ENCODE measurements around the gene TUBA4B.

DNA sequence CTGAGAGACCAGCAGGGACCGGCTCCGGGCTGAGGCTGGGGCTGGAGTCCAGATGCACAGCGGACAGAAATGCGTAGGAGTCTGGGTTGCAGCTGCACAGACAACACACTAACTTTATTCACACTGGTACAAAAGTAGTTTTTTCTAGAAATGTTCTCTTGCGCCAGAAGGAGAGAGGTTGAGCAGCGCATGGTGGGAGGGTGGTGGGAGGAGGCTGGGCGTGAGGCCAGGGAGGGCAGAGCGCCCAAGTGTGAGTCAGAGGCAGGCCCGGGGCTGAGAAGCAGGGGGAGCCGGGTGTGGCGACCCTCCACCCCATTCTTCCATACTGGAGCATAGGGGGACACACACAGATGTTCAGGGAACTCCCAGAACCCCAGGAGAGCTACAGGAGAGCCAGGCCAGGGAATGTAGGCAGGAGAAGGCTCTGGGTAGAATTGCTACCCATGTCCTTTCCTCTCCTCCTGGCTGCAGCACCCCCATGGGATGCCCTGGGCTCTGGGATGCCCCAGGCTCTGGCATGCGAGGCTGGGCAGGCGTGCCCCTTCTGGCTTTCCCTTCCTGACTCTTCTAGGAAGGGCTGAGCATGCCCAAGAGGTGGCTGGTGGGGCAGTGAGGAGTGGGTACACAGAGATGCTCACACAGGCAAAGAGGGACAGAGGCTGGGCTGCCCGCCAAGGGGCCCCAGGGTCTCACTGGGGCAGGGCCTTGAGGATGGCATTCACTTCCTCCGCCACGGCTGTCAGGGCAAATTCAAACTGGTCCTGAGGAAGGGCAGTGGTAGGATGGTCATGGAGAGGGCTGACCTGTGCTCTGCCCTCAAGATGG is 36.7 kb downstream of the TUBA4B start:
- TF ChIP-seq, protein P1, sequence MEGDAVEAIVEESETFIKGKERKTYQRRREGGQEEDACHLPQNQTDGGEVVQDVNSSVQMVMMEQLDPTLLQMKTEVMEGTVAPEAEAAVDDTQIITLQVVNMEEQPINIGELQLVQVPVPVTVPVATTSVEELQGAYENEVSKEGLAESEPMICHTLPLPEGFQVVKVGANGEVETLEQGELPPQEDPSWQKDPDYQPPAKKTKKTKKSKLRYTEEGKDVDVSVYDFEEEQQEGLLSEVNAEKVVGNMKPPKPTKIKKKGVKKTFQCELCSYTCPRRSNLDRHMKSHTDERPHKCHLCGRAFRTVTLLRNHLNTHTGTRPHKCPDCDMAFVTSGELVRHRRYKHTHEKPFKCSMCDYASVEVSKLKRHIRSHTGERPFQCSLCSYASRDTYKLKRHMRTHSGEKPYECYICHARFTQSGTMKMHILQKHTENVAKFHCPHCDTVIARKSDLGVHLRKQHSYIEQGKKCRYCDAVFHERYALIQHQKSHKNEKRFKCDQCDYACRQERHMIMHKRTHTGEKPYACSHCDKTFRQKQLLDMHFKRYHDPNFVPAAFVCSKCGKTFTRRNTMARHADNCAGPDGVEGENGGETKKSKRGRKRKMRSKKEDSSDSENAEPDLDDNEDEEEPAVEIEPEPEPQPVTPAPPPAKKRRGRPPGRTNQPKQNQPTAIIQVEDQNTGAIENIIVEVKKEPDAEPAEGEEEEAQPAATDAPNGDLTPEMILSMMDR (IDR thresholded peaks at IDR 0.05): peak in 1 of 4 experiments; percentile 10
- peak; percentile 12 to 24 for TF ChIP-seq POLR2A (IDR thresholded peaks at IDR 0.05)
